ENCODE results near the gene NALCN.

DNA sequence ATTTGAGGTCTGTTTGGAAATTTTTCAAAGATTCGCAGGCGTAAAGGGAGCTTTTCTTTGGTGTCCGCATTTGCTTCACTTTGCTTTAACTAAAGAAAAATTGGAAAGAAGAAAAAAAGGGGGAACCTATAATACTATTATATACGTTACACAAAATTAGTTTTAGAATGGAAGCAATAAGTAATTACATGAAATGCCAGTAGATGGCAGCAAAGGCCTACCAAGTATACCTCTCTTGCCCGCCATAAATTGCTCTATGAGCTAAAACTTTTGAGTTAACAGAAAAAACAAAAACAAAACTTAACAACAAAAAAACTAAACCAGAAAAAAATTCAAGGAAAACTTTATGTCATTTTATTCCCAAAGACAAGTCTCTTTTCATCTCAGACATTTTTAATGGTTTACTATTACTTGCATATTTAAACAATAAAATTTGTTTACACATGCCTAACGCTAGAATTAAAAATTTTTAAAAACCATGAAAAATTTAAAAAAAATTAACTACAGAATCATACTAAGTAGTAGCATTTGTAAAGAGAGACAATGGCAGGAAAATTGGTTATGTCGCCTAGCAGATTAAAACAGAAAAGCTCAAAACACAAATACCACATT lies 271.4 kb downstream of the NALCN start:
- TF ChIP-seq POLR2A (IDR thresholded peaks at IDR 0.05) = no peak
- TF ChIP-seq, protein P1, sequence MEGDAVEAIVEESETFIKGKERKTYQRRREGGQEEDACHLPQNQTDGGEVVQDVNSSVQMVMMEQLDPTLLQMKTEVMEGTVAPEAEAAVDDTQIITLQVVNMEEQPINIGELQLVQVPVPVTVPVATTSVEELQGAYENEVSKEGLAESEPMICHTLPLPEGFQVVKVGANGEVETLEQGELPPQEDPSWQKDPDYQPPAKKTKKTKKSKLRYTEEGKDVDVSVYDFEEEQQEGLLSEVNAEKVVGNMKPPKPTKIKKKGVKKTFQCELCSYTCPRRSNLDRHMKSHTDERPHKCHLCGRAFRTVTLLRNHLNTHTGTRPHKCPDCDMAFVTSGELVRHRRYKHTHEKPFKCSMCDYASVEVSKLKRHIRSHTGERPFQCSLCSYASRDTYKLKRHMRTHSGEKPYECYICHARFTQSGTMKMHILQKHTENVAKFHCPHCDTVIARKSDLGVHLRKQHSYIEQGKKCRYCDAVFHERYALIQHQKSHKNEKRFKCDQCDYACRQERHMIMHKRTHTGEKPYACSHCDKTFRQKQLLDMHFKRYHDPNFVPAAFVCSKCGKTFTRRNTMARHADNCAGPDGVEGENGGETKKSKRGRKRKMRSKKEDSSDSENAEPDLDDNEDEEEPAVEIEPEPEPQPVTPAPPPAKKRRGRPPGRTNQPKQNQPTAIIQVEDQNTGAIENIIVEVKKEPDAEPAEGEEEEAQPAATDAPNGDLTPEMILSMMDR (IDR thresholded peaks at IDR 0.05) = peak; percentile 52 to 71 (median 66)
- no peak for TF ChIP-seq POLR2AphosphoS5 (IDR thresholded peaks at IDR 0.05)
